Activated T-cell treated with anti-CD3 and anti-CD28 coated beads, Interleukin-2, amount 50 U/mL, for 1 hour (primary cell): ENCODE results near the gene AQP1.

Experiments
- DNase-seq: peaks from one replicate; pipeline ENCODE4 v3.0.0-alpha.2; 2020

AQP1 gene

DNA sequence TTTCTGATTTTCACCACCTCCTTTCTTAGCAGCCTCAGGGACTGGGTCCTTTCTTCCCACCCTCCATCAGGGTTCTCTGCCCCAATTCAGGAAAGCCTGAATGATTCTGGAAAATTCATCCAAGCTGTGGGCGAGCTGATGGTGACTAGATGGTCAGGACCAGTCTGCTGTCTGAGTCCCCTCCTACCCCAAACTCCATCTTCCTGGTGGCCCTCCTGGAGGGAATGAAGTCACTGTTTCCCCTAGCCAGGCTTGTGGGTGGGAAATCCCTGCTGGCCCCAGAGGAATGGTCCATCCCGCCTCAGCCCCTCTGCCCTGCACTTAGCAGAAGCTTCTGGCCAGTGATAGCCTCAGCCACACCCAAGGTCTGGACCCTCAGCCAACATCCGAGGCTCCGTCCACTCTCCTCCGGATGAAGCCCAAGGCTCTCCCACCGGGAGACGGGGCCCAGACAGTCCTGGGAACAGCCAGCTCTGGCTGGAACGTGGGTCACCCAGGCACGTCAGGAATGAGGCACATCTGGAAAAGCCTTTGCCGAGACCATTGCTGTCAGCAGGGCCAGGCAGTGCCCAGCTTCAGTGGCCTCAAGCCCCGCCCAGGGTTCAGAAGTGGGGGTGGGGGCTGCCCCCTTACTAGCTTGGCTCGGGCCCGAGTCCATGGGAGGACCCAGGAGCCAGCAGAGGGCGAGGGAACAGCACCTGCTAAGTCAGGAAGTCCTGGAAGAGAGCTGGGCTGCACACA is 4.0 kb upstream of the AQP1 start:
- DNase-seq: no peak

DNA sequence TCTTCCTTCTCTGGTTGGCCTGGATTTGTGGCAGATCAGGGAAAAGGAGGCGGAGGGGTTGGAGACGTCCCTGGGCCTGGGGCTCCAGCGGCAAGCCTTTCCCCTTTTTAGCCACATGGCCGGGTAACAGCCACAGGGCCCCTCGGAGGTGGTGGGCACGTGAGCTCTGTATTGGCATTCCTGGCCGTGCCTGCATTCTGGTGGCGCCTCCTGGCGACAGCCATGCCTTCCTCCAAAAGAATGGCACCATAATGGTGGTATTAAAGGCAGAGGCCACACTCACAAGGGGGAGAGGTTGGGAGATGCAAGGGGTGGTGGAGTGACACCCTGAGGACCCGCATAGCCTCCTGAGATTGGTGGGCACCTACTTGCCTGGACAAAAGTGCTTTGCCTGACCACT is 3.0 kb upstream of the AQP1 start:
- DNase-seq: no peak

DNA sequence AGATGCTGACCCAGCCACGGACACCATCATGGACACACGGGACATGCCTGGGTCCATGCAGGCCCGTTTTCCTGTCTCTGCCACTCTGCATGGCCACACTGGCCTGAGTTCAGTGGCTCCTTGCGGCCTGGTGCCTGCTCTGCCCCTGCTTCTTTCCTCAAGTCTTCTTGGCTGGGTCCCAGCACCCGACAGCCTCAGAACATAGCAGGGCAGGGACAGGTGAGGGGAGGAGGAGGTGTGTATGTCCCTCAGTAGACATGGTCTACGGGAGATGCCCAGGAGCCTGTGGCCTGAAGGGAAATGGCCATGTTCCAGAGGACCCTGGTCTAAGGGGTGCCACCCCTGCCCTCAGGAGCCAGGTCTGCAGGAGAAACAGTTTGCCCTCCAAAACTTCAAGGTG is 2.2 kb upstream of the AQP1 start:
- no peak for DNase-seq

DNA sequence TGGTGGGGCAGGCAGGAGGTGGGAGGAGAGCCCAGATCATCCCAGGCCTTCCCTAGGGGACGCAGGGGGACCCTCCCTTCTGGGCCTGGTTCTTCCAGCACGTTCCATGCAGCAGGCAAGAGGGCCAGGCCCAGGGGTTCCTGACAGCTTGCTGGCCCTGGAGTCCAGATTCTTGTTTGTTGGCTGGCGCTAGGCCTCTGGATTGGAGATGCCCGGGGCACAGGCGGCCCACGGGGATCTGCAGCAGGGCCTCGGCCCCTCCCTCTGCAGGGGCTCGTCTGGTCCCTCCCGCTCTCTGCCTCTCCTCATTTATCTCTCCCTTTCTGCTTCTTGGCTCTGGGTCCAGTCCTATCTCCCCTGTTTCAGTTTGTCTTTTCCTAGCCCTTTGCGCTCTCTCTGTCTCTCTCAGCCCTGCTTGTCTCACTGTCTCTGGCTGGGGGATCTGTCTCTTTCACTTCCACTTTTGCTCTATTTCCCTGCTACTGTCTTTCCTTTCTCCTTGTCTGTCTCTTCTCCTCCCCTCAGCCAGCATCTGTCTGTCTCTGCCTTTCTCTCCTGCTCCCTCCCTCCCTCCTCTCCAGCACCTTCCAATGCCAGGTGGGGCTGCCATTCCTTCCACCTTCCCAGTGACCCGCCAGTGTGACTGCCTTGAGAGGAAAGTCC is 1.1 kb upstream of the AQP1 start:
- no peak for DNase-seq

DNA sequence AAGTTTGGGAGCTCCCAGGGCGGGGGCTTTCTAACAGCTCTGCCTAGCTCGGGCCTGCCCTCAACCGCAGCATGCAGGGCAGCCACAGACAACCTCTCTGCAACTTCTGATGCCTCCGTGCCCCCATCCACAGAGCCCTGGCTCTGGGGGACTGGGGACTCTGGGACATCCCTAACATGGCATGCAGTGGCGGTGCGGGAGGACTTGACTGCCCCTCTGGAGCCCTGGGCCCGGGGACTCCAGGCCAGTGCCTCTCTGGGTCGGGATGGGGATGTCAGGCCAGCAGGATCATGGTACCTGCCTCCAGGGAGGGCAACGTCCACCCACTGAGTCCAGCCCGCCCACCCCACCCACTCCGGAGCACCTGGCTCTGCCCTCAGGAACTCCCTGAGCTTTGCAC is 520 bp upstream of the AQP1 start:
- DNase-seq: no peak

DNA sequence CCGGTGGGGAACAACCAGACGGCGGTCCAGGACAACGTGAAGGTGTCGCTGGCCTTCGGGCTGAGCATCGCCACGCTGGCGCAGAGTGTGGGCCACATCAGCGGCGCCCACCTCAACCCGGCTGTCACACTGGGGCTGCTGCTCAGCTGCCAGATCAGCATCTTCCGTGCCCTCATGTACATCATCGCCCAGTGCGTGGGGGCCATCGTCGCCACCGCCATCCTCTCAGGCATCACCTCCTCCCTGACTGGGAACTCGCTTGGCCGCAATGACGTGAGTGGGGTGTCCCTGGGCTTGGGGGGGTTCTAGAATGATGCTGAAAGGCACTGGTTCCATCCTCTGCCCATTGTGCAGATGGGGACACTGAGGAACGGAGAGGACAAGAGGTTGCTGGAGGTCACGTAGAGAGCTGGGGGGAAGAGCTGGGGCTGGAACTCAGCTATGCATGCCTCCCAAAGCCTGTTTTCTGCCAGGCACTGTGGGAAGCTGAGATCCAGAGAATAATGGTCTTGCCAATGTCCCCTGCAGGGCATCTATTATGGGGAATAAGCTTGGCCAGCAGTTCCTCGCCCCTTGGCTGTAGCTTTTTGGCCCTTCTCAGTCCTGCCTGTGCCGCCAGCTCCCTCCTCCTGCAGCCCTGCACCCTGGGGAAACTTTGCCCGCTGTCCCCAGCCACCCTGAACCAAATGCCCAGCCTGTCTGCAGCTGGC is 523 bp downstream of the AQP1 start:
- no peak for DNase-seq

DNA sequence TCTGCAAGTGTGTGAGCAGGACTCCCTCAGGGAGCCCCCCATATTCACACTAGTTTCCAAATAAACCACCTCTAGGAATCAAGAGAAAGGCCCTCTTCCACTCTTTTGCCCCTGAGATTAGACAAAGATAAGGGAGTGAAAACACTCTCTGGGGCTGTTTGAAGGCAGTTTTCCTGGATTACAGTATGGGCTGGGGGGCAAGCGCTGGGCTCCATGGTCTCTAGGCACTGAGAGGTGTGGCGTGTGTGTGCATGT is 1.0 kb downstream of the AQP1 start:
- DNase-seq: no peak

DNA sequence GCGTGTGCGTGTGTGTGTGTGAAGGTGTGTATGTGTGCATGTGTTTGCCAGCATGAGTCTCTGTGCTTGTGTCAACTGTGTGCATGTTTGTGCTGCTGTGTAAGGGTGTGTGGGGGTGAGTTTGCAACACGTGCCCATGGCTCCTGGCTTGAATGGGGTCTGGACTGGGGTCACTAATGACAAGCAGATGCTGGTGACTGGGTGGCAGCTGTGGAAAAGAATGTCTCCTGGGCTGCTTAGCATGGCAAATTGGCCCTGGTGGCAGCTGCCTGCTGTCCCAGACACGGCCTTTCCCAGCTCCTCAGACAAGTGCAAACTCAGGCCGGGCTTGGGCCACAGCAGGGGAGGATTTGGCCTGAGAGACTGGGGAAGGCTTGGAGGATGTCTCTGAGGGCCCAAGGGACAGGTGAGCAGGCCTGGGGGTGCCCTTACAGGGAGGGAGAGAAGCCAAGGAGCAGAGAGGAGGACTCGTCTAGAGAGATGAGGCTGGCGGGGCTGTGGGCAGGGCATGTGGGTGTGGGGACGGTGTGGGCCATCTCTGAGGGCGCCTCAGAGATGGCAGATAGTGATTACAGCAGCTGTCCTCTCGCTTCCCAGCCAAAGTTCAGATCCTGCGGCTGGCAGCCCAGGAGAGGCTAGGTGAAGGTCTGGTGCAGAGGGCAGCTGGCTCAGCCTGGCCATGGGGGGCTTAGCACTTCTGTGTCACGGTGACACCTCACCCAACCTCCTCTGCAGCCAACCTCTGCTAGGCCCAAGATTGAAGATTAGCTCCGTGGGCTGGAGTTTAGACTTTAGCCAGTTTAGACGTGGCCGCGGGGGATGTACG is 1.5 kb downstream of the AQP1 start:
- no peak for DNase-seq

DNA sequence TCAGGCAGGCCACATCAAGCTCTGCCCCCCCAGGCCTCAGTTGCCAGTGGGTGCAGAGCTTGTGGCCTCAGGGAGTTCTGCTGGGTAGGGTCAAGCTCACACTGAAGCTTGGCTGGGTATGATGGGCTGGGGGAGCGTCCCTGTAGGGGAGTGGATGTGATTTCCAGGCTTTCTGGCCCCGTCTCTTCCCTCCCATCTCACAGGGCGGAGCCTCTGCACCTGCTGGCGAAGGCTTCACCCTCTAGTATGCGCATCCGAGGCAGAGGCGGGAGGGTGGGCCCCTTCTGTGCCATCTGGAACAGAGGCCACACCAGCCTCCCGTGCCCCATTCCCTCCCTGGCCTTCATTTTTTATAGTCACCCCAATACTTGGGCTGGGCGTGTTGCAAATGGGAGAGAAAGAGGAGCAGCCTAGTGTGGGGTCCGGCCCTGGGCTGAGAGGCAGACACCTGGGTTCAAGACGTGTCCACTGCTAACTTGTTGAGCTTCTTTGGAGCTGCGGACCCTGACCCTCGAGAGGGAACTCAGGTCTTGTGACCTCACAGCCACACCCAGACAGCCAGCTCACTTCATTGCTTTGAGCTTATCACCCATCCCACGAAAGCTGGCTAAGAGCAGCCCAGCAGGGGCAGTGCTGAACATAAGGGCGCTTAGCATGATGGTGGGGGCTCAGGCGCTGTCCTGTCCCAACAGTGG is 2.3 kb downstream of the AQP1 start:
- DNase-seq: no peak

DNA sequence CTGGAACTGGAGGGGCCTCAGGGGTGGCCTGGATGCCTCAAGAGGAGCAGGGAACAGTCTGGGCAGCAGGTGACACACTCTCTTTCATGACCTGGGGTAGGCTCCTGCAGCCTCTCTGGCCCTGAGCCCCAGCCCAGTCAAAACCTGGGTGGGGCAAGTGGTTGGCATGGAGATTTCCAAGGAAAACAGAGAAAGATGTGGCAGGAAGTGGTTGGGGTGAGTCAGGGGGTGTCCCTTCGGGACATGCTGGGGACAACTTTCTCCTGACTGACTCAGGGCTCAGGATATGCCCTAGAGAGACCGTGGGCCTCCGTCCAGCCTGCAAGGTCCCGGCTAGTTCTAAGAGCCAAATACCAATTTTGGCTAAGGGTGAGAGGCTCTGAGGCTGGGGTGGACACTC is 2.9 kb downstream of the AQP1 start:
- DNase-seq: no peak

DNA sequence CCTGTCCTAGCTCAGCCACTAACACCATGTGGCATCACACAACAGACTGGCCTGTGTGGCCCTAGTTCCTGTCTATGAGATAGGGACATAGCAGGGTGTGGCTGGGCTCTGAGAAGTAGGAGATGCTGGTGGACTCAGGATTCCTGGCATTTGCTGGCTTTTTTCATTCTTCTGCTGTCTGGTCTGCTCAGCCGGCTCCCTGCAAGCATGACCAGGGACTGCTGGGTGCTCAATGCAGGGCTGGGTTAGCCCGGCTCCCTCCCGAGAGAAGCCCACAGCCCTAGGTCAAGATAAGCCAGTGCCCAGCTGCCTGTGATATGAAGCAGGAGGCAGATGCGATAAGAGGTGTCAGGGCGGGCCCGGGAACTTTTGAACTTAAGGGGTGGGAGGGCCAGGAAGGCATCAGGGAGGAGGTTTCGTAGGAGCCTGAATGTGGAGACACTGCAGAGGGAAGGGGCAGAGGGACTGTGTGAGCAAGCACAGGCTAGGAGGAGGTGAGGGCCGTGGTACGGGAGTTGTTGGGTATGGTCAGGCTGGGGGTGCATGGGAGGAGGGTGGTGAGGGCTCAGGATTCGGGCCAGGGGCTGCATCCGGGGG is 3.5 kb downstream of the AQP1 start:
- DNase-seq: no peak

DNA sequence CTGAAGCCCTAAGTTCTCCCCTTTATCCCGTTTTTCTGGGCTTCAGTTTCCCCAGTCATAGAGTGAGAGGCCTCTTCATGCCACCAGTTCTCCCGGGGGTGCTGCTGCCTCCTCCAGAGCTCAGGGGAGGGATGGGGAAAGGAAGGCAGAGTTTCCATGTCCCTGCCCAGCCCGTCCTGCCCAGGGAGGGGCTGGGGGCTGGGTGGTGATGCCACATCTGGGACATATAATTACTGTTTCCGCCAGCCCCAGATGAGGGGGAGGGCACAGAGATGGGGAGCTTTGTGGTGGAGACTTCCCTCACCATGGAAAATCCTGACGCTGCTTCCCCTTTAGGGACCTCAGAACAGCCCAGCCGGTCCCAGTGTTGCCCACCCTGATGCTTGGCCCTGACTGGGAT is 4.1 kb downstream of the AQP1 start:
- DNase-seq: no peak

DNA sequence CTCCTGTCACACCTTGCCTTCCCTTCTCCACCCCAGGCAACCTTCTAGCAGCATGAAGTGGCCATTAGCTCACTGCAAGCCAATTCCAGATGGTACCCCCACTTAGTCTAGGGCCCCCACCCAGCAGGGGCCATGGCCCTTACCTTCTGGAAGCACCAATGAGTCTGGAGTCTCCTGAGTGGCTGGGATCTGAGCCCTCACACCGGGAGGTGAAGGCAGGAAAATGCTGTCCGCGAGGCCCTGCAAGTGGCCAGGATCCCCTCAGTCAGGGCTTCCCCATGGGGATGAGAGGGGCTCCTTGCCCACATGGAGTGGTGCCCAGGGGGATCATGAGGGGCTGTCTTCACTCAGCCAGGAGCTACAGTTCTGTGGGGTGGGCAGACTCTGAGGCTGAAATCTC is 4.6 kb downstream of the AQP1 start:
- no peak for DNase-seq

DNA sequence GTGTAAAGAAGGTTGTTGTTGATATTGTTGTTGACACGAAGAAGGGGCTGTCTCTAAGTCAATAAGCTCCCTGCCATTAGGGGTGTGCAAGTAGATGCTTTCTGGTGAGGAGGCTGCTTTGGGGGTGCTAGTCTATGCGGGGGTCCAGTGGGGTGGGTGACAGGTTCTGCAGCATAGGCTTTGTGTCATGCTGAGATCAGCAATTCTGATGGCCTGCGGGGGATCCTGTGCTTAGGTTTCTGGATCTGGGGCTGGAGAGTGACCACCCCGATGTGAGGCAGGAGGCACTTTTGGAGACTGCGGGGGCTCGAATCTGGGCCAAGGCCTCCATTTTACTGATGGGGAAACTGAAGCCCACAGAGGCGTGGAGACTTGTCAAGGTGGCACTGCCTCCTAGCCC is 5.1 kb downstream of the AQP1 start:
- no peak for DNase-seq

DNA sequence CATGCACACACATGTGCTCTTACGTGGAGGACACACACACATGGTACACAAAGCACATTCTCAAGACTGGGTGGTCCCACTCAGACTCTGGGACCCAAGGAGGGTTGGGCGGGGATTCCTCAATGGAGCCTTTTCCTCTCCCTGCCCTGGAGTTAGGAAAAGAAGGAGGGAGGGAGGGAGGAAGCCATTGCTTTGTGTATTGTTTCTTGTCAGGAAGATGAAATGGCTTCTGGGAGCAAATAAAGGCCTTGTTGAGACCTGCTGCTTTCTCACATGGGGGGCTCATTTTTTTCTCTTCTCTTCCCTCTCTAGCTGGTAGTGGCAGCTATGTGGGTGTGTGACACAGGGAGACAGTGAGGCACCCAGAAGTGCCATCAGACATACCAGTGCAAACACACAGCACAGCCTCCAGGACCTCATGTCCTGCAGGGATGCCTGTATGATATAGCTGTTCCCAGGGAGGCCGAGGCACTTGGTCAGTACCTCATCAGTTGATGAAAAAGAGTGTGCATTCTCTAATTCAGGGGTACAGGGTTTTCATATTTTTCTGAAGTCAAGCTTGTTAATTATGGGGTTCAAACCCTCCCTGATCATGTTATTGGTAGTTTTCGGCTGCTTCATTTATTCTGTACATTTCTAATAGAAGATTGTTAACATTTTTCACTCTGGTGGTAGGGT is 5.7 kb downstream of the AQP1 start:
- no peak for DNase-seq

DNA sequence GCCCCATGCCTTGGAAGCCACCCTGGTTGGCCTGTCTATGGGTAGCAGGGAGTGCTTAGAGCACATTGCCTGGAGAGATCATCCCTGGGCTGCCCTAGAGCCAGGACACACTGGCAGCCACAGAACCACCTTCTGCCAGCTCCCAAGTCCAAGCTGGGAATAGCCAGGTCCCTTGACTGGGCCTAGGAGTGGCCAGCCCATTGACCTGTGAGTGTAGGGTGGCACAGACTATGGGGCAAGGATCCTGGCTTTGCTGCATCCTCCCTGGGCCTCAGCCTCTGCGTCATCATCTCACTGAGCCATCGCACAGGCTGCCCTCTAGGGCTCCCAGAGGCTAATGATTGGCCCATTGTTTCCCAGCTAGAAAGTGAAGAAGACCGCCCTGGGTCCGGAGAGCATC is 7.0 kb downstream of the AQP1 start:
- no peak for DNase-seq

DNA sequence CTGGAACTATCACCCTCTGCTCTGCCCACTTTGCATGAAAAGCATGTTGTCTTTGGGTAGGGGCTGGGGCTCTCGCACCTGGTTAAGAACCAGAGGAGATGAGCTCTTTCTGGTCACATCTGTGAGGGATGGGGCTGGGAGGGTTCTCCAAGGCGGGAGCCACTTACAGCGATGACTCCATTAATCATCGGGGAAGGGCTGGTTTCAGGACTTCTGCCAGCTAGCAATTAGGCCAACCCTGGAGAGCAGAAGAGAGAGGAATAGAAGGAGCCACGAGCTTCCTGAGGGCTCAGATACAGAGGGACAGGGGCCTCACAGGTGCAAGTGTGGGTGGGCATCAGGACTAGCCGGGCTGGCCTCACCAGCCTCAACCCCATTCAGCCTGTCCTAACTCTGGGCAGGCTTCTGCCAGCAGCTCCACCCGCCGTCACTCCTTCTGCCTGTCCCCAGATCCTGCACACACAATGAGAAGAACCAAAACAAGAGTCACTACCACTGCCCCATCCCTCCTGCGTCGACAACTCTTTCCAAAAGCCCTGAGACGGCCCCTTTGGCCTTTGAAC is 8.4 kb downstream of the AQP1 start:
- peak; percentile 4 for DNase-seq

DNA sequence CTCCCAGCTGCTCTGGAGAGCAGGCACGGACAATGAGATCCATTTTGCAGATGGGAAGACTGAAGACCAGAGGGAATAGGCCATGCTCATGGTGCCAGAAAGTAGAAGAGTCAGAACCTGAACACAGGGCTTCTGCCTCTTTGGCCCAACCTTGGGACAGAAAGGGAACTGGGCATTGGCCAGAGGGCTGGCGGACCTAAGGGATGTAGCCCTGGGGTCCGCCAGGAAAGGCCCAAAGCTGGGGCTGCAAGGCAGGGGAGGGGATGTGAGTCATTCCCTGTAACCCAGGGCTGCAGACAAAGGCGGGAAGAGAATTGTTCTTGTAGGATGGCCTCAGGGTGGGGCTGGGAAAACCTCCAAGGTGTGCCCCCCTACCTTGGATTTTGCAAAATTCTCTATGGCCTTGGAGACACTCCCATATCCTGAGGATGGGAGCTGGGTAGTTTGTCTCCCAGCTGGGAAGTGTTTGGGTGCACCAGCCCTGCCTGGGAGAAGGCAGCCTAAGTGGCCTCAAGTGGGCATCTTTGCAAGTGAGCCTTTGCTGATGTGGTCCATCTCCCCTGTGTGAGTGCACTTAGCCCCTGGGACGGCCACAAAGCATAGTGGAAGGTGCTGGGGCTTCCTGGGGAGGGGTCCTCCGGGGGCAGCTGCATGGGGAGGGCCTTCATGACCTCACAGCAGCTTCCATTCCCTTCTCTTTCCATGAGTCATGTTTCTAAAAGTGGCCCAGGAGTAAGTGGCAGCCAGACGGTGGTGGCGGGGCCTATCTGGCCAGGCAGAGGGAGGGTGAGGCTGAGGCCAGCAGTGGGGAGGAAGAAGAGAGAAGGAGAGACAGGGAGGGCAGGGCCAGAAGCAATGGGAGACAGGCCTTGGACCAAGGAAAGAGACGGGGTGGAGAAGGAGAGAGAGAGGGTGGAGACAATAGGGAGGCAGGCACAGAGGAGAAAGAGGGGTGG is 9.2 kb downstream of the AQP1 start:
- peak; percentile 8 for DNase-seq

DNA sequence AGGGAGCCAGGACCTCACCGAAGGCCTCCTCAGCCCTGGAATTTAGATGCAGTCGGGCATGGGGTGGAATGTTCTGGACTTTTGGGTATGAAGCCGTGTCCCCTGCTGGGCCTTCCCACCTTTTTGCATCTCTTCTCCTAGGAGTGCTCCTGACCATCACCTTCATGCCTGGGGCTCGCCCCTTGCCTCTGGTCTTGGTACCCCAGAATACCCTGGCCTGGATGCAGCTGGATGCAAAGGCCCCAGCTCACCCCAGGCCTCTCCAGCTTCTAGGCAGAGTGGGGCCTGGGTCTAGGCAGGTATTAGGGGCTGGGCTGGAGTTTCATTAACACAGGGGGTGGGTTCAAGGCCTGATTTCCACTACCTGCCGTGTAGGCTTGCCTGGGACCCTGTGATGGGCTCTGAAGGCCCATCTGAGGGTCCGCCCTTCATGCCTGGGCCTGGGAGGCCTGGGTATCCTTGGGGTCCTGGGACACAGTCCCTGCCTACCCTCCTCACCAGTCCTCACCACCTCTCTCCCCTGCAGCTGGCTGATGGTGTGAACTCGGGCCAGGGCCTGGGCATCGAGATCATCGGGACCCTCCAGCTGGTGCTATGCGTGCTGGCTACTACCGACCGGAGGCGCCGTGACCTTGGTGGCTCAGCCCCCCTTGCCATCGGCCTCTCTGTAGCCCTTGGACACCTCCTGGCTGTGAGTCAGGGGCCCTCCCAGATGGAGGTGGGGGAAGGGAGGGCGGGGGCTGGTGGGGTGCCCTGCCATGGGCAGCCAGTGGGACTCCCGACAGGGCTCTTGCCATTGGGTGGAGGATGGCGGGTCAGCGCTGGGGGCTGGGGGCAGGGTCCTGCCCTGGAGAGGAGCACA is 10.1 kb downstream of the AQP1 start:
- peak; percentile 8 for DNase-seq
